ENCODE data around the gene PMVK.

The PMVK gene

DNA sequence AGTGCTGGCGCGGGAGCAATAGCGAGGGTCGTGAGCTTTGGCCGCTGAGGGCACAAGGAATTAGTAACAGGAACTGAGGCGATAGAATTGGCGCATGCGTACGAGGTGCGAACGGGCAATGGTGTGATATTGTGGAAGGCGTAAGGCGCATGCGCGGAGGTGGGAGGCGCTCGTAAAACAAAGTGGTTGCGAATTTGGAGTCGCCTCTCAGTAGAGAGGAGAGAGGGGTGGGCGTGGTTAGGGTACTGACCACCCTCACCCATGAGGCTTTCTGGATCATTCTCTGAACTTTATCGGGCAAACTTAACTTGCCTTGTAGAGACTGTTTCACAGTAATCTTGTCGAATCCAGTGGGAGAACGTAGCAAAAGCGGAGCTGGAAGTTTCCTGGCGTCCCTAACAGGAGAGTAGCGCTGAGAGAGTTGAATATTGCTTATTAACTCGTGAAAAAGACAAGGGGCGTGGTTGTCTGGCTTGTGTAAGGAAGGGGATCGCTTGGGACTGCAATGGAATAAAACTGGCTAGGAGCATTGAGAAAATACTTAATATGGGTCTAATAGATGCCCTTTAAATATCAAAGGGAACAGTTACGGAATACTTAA, 38.4 kb upstream of the PMVK start:
- Histone ChIP-seq H3K36me3 (replicated peaks in 1 of 2; ENCODE audit: control insufficient read depth in 2 of 2, insufficient read depth in 2 of 2, low read length in 2 of 2) (peaks cover 11 to 35% of the 10 kb centered on the region in 2 donors), H3K4me1 (ENCODE audit: control insufficient read depth in 2 of 2, insufficient read depth in 1 of 2, low read depth in 1 of 2, low read length in 2 of 2) (peaks cover 22 to 31% of the 10 kb centered on the region in 2 donors), H3K18ac (ENCODE audit: low read length) (peak overlapping the region; percentile 58), H4K8ac (ENCODE audit: low read depth, low read length) (no peak overlapping the region), H3K9me3 (replicated peaks in 1 of 2; ENCODE audit: control insufficient read depth in 2 of 2, insufficient read depth in 1 of 2, low read depth in 1 of 2, low read length in 2 of 2) (no peaks in the 10 kb centered on the region), H2BK120ac (ENCODE audit: low read depth, low read length) (no peak overlapping the region), H3K4ac (ENCODE audit: low read length) (no peak overlapping the region), H3K4me3 (ENCODE audit: low read length in 2 of 2) (peak overlapping the region; percentile 56 to 79), H3K9ac (ENCODE audit: low read depth, low read length, poor library complexity) (peak overlapping the region; percentile 71), H2AFZ (ENCODE audit: low read length) (peak overlapping the region; percentile 74), H3K27me3 (ENCODE audit: control insufficient read depth in 3 of 3, insufficient read depth in 3 of 3, low read depth in 1 of 3, low read length in 3 of 3) (no peaks in the 10 kb centered on the region), H2BK12ac (ENCODE audit: low read length) (no peak overlapping the region), H4K91ac (ENCODE audit: low read depth, low read length, poor library complexity) (no peak overlapping the region), H3K23ac (ENCODE audit: low read depth, low read length, poor library complexity) (peak overlapping the region; percentile 56), H3K79me1 (ENCODE audit: low read depth, low read length) (peaks cover 4% of the 10 kb centered on the region), H2AK5ac (ENCODE audit: low read depth, low read length) (no peak overlapping the region), H2BK5ac (ENCODE audit: low read length) (peak overlapping the region; percentile 84), H3K14ac (ENCODE audit: low read length) (no peak overlapping the region), H2BK15ac (ENCODE audit: low read length) (no peak overlapping the region), H3K27ac (replicated peaks; ENCODE audit: low read length) (peak overlapping the region; percentile 86), H3K4me2 (ENCODE audit: insufficient read depth, low read length, poor library complexity, severe bottlenecking) (peak overlapping the region; percentile 93)
- peak; percentile 99 for DNase-seq (ENCODE audit: low spot score)
- WGBS, 2 donors (ENCODE audit: extremely low coverage in 2 of 2, insufficient read length in 2 of 2, insufficient replicate concordance in 1 of 2), result no CpG with 5 or more reads among the region's 30 CpGs

GRCh38 chr1:154974102-154974807, 37.7 kb upstream of the PMVK start, which contains the start of gene CKS1B:
Gene CKS1B, plus strand, starts transcription at chr1:154974681. Its CDS starts 65 bp downstream, at chr1:154974746.
- DNase-seq (ENCODE audit: low spot score), result peak; percentile 100
- Histone ChIP-seq H3K18ac (ENCODE audit: low read length) (peak within 1 kb of the TSS; percentile 92), H3K9me3 (replicated peaks in 1 of 2; ENCODE audit: control insufficient read depth in 2 of 2, insufficient read depth in 1 of 2, low read depth in 1 of 2, low read length in 2 of 2) (no peaks in the 10 kb centered on the region), H4K91ac (ENCODE audit: low read depth, low read length, poor library complexity) (no peak within 1 kb of the TSS), H3K9ac (ENCODE audit: low read depth, low read length, poor library complexity) (peak within 1 kb of the TSS; percentile 94), H3K27me3 (ENCODE audit: control insufficient read depth in 3 of 3, insufficient read depth in 3 of 3, low read depth in 1 of 3, low read length in 3 of 3) (no peaks in the 10 kb centered on the region), H2AK5ac (ENCODE audit: low read depth, low read length) (no peak within 1 kb of the TSS), H3K4ac (ENCODE audit: low read length) (no peak within 1 kb of the TSS), H3K79me1 (ENCODE audit: low read depth, low read length) (peaks cover 5% of the 10 kb centered on the region), H3K36me3 (replicated peaks in 1 of 2; ENCODE audit: control insufficient read depth in 2 of 2, insufficient read depth in 2 of 2, low read length in 2 of 2) (peaks cover 6 to 29% of the 10 kb centered on the region in 2 donors), H3K14ac (ENCODE audit: low read length) (no peak within 1 kb of the TSS), H3K4me1 (ENCODE audit: control insufficient read depth in 2 of 2, insufficient read depth in 1 of 2, low read depth in 1 of 2, low read length in 2 of 2) (peaks cover 25 to 34% of the 10 kb centered on the region in 2 donors), H2BK5ac (ENCODE audit: low read length) (peak within 1 kb of the TSS; percentile 84), H2BK120ac (ENCODE audit: low read depth, low read length) (no peak within 1 kb of the TSS), H3K23ac (ENCODE audit: low read depth, low read length, poor library complexity) (peak within 1 kb of the TSS; percentile 56), H3K4me2 (ENCODE audit: insufficient read depth, low read length, poor library complexity, severe bottlenecking) (peak within 1 kb of the TSS; percentile 93), H3K4me3 (ENCODE audit: low read length in 2 of 2) (peak within 1 kb of the TSS; percentile 56 to 86), H3K27ac (replicated peaks; ENCODE audit: low read length) (peak within 1 kb of the TSS; percentile 98), H2BK15ac (ENCODE audit: low read length) (no peak within 1 kb of the TSS), H4K8ac (ENCODE audit: low read depth, low read length) (no peak within 1 kb of the TSS), H2BK12ac (ENCODE audit: low read length) (no peak within 1 kb of the TSS), H2AFZ (ENCODE audit: low read length) (peak within 1 kb of the TSS; percentile 89)
- no CpG with 5 or more reads among the region's 47 CpGs for WGBS, 2 donors (ENCODE audit: extremely low coverage in 2 of 2, insufficient read length in 2 of 2, insufficient replicate concordance in 1 of 2)

DNA sequence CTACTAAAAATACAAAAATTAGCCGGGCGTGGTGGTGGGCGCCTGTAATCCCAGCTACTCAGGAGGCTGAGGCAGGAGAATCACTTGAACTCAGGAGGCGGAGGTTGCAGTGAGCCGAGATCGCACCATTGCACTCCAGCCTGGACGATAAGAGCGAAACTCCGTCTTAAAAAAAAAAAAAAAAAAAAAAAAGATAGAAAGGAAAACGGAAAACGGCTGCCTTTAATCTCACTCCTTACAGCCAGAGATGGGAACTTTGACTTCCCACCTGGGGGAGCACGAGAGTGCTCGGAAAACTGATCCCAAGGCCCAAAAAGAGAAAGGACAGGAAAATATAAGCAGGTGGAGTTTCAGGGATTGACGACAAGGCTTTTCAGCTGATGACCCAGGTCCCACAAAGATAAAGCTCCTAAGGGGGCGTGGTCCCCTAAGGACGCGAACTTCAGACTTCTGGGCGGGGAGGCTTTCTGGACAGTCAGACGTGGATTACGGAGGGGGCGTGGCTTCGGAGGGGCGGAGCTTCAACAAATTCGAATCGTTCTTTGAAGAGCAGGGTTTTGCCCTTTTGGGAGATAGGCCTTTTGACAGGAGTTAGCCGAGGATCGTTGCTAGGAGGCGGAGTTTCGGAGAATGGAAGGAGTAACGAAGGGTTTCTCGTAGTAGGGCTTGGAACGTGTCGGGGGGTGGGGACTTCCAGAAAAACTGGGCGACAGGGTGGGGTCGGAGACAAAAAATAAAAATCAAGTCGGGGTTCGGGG, 37.0 kb upstream of the PMVK start:
- no peak overlapping the region for H4K8ac ChIP-seq (ENCODE audit: low read depth, low read length)
- no peak overlapping the region for H2BK12ac ChIP-seq (ENCODE audit: low read length)
- H2AFZ ChIP-seq (ENCODE audit: low read length), result peak overlapping the region; percentile 89
- WGBS, 2 donors (ENCODE audit: extremely low coverage in 2 of 2, insufficient read length in 2 of 2, insufficient replicate concordance in 1 of 2), result no CpG with 5 or more reads among the region's 37 CpGs
- H2AK5ac ChIP-seq (ENCODE audit: low read depth, low read length), result no peak overlapping the region
- no peaks in the 10 kb centered on the region for H3K9me3 ChIP-seq (replicated peaks in 1 of 2; ENCODE audit: control insufficient read depth in 2 of 2, insufficient read depth in 1 of 2, low read depth in 1 of 2, low read length in 2 of 2)
- H3K79me1 ChIP-seq (ENCODE audit: low read depth, low read length), result peaks cover 5% of the 10 kb centered on the region
- no peak overlapping the region for H3K4ac ChIP-seq (ENCODE audit: low read length)
- H3K4me3 ChIP-seq (ENCODE audit: low read length in 2 of 2), result peak overlapping the region; percentile 56 to 86
- no peak overlapping the region for H3K14ac ChIP-seq (ENCODE audit: low read length)
- no peaks in the 10 kb centered on the region for H3K27me3 ChIP-seq (ENCODE audit: control insufficient read depth in 3 of 3, insufficient read depth in 3 of 3, low read depth in 1 of 3, low read length in 3 of 3)
- H3K4me1 ChIP-seq (ENCODE audit: control insufficient read depth in 2 of 2, insufficient read depth in 1 of 2, low read depth in 1 of 2, low read length in 2 of 2), result peaks cover 29 to 41% of the 10 kb centered on the region in 2 donors
- H2BK120ac ChIP-seq (ENCODE audit: low read depth, low read length), result no peak overlapping the region
- H3K18ac ChIP-seq (ENCODE audit: low read length), result peak overlapping the region; percentile 88
- H3K36me3 ChIP-seq (replicated peaks in 1 of 2; ENCODE audit: control insufficient read depth in 2 of 2, insufficient read depth in 2 of 2, low read length in 2 of 2), result peaks cover 6 to 30% of the 10 kb centered on the region in 2 donors
- peak; percentile 97 for DNase-seq (ENCODE audit: low spot score)
- peak overlapping the region; percentile 50 for H3K4me2 ChIP-seq (ENCODE audit: insufficient read depth, low read length, poor library complexity, severe bottlenecking)
- no peak overlapping the region for H4K91ac ChIP-seq (ENCODE audit: low read depth, low read length, poor library complexity)
- H2BK5ac ChIP-seq (ENCODE audit: low read length), result peak overlapping the region; percentile 71
- no peak overlapping the region for H2BK15ac ChIP-seq (ENCODE audit: low read length)
- H3K9ac ChIP-seq (ENCODE audit: low read depth, low read length, poor library complexity), result peak overlapping the region; percentile 26
- peak overlapping the region; percentile 98 for H3K27ac ChIP-seq (replicated peaks; ENCODE audit: low read length)
- no peak overlapping the region for H3K23ac ChIP-seq (ENCODE audit: low read depth, low read length, poor library complexity)

Measured in neuronal stem cell (in vitro differentiated cells).